ENCODE measurements around the gene PATL1. TPM values are rescaled to one million over a fixed set of nuclear protein-coding genes. Genes with fewer than 3 reads are reported as not detected.
"Not testable (repeated sequence)": the region's sequence is repeated elsewhere in the genome, so short reads cannot be mapped to it uniquely, and the experiment has no call there.

Gene PATL1
- total RNA-seq, 1 experiment from 2014 or later: 57.0 TPM

GRCh38 chr11:59700157-59700556 lies 31.3 kb upstream of the PATL1 start:
- H3K27me3 ChIP-seq (ENCODE audit: control insufficient read depth, insufficient read depth, low read length); BruUV-seq (replicated peaks); H3K4me3 ChIP-seq (ENCODE audit: low read depth in 2 of 2, low read length in 2 of 2); H3K4me1 ChIP-seq (ENCODE audit: control insufficient read depth, insufficient read depth, low read length); intact Hi-C loops (cut with micrococcal nuclease; ENCODE audit: unreplicated experiment); CTCF ChIA-PET; H3K9me3 ChIP-seq (ENCODE audit: control insufficient read depth, insufficient read depth, low read depth, low read length); POLR2A ChIA-PET; H3K36me3 ChIP-seq (ENCODE audit: control insufficient read depth, insufficient read depth, low read length); ATAC-seq; in situ Hi-C loops (cut with HindIII; ENCODE audit: low pct_unique_long_range_greater_than_20kb, low sequenced_read_pairs); H3K27ac ChIP-seq (ENCODE audit: low read length); DNase-seq (ENCODE audit: low read depth, low spot score): not testable (repeated sequence)

- DNase-seq (ENCODE audit: low read depth, low spot score): no peak
- no peaks in the 10 kb centered on the region for H3K9me3 ChIP-seq (ENCODE audit: control insufficient read depth, insufficient read depth, low read depth, low read length)
- no peak overlapping the region for H3K27ac ChIP-seq (ENCODE audit: low read length)
- H3K4me3 ChIP-seq (ENCODE audit: low read depth in 2 of 2, low read length in 2 of 2): no peak overlapping the region
- intact Hi-C loops (cut with micrococcal nuclease; ENCODE audit: unreplicated experiment) (no loop called here), in situ Hi-C loops (cut with HindIII; ENCODE audit: low pct_unique_long_range_greater_than_20kb, low sequenced_read_pairs) (no loop called here)
- ChIA-PET CTCF (interaction anchor here (0.6 kb wide), 1 partner anchor 161 kb away, joined by 3 read pairs; no protein-coding TSS in a partner anchor), POLR2A (no interaction called here)
- no TSS peak for BruUV-seq (replicated peaks)
- ATAC-seq: no peak
- TF ChIP-seq SIN3A (IDR thresholded peaks at IDR 0.05; ENCODE audit: borderline replicate concordance, insufficient read depth, low read depth, low read length): no peak
- TF ChIP-seq CTCF (IDR thresholded peaks at IDR 0.05): no peak
- TF ChIP-seq REST (IDR thresholded peaks at IDR 0.05; ENCODE audit: insufficient read depth in 1 of 2, low read depth in 2 of 2, low read length in 1 of 2): no peak
- no peak for TF ChIP-seq POLR2AphosphoS5 (IDR thresholded peaks at IDR 0.05; ENCODE audit: low read depth, low read length)
- no peak for TF ChIP-seq TCF7L2 (IDR thresholded peaks at IDR 0.05; ENCODE audit: low read depth, low read length)
- H3K4me1 ChIP-seq (ENCODE audit: control insufficient read depth, insufficient read depth, low read length): no peaks in the 10 kb centered on the region
- no peaks in the 10 kb centered on the region for H3K27me3 ChIP-seq (ENCODE audit: control insufficient read depth, insufficient read depth, low read length)
- no peaks in the 10 kb centered on the region for H3K36me3 ChIP-seq (ENCODE audit: control insufficient read depth, insufficient read depth, low read length)
Measured at GRCh38 chr11:59698506-59698905, 29.7 kb upstream of the PATL1 start.

GRCh38 chr11:59692915-59693314 lies 24.1 kb upstream of the PATL1 start:
- ChIA-PET POLR2A (no interaction called here), CTCF (no interaction called here)
- Histone ChIP-seq H3K27ac (ENCODE audit: low read length) (no peak overlapping the region), H3K4me1 (ENCODE audit: control insufficient read depth, insufficient read depth, low read length) (no peaks in the 10 kb centered on the region), H3K36me3 (ENCODE audit: control insufficient read depth, insufficient read depth, low read length) (no peaks in the 10 kb centered on the region), H3K27me3 (ENCODE audit: control insufficient read depth, insufficient read depth, low read length) (no peaks in the 10 kb centered on the region), H3K9me3 (ENCODE audit: control insufficient read depth, insufficient read depth, low read depth, low read length) (no peaks in the 10 kb centered on the region), H3K4me3 (ENCODE audit: low read depth in 2 of 2, low read length in 2 of 2) (no peak overlapping the region)
- ATAC-seq: no peak
- TF ChIP-seq SIN3A (IDR thresholded peaks at IDR 0.05; ENCODE audit: borderline replicate concordance, insufficient read depth, low read depth, low read length): no peak
- no peak for TF ChIP-seq REST (IDR thresholded peaks at IDR 0.05; ENCODE audit: insufficient read depth in 1 of 2, low read depth in 2 of 2, low read length in 1 of 2)
- no peak for TF ChIP-seq CTCF (IDR thresholded peaks at IDR 0.05)
- no peak for TF ChIP-seq POLR2AphosphoS5 (IDR thresholded peaks at IDR 0.05; ENCODE audit: low read depth, low read length)
- TF ChIP-seq TCF7L2 (IDR thresholded peaks at IDR 0.05; ENCODE audit: low read depth, low read length): no peak
- in situ Hi-C loops (cut with HindIII; ENCODE audit: low pct_unique_long_range_greater_than_20kb, low sequenced_read_pairs): no loop called here
- DNase-seq (ENCODE audit: low read depth, low spot score): no peak
- no TSS peak for BruUV-seq (replicated peaks)
- intact Hi-C loops (cut with micrococcal nuclease; ENCODE audit: unreplicated experiment): no loop called here

Data from Panc1 (cell line).